ENCODE data around the gene INPP5D. TPM values are rescaled to one million over a fixed set of nuclear protein-coding genes. Genes with fewer than 3 reads are reported as not detected.

INPP5D gene
- total and polyA plus RNA-seq, 5 donors from 2014 or later = 56.9 to 278 (median 69.9) TPM

DNA sequence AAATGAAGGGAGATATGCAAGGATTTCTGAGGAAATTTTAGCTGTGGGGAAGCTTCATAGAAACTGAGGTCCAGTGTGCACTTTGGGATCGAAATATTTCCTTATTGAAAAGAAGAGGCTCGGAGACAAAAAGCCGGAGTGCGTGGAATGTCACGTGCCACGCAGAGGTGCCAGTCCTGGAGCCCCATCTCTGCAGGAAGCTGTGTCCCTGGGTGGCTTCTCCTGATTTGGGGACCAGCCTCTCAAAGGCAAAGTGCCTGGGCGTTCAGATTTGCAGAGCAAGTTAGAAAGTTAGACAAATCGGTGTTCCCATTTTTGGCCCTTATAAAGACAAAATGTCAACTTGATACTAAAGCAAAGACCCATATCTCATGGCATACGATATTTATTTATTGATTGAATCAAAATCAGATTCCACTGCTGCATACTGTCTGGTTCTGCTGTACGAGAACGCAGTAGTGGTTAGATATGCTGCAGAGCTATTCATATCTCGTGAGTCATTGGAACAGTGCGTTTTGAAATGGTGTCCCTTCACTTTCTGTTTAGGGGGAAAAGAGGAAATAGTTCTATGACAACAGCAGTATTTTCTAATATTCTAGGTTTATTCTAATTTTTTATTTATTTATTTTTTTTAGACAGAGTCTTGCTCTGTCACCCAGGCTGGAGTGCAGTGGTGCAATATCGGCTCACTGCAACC is 182.2 kb downstream of the INPP5D start:
- Histone ChIP-seq H3K9me3 (ENCODE audit: control insufficient read depth in 2 of 2, low read length in 2 of 2) (no peaks in the 10 kb centered on the region), H3K27ac (ENCODE audit: insufficient read depth, low read length, poor library complexity, severe bottlenecking) (peak overlapping the region; percentile 55), H3K36me3 (ENCODE audit: control insufficient read depth, insufficient read depth, low read length) (no peaks in the 10 kb centered on the region), H3K4me3 (ENCODE audit: low read depth, low read length) (no peak overlapping the region), H3K27me3 (ENCODE audit: control insufficient read depth, insufficient read depth, low read length) (no peaks in the 10 kb centered on the region), H3K4me1 (ENCODE audit: control insufficient read depth, insufficient read depth, low read length, poor library complexity, severe bottlenecking) (peaks cover 57% of the 10 kb centered on the region)
- Mint-ChIP-seq H3K27ac (peak overlapping the region; percentile 39 to 86 (median 70)), H3K27me3 (no peaks in the 10 kb centered on the region), H3K4me1 (peaks cover 12 to 79% (median 48%) of the 10 kb centered on the region in 4 donors), H3K9me3 (no peaks in the 10 kb centered on the region), H3K36me3 (peaks cover 3% of the 10 kb centered on the region), H3K4me3 (peak overlapping the region in 2 of 4 donors; percentile 51 to 57)
- DNase-seq = peak in 1 of 3 donors; percentile 45
- peak; percentile 45 to 57 for ATAC-seq (ENCODE audit: low read depth in 2 of 2)

DNA sequence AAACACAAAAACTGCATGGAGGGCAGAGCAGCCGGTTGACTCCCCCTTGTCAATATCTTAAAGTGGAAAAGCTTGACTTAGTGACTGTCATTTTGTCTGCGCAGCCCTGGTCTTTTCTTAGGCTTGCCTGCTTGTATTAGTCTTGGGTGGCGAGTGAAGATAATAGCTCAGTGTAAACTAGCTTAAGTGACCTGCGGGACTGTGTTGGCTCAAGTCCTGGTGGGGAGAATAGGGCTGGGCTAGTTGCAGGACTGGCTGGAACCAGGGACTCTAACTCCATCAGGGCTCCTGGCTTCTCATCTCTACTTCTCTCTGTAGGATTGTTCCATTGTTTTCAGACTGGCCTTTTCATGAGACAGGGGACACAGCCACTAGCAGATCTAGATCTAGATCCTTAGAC is 183.2 kb downstream of the INPP5D start:
- Histone ChIP-seq H3K4me1 (ENCODE audit: control insufficient read depth, insufficient read depth, low read length, poor library complexity, severe bottlenecking) (peaks cover 53% of the 10 kb centered on the region), H3K9me3 (ENCODE audit: control insufficient read depth in 2 of 2, low read length in 2 of 2) (no peaks in the 10 kb centered on the region), H3K4me3 (ENCODE audit: low read depth, low read length) (no peak overlapping the region), H3K27ac (ENCODE audit: insufficient read depth, low read length, poor library complexity, severe bottlenecking) (no peak overlapping the region), H3K36me3 (ENCODE audit: control insufficient read depth, insufficient read depth, low read length) (no peaks in the 10 kb centered on the region), H3K27me3 (ENCODE audit: control insufficient read depth, insufficient read depth, low read length) (no peaks in the 10 kb centered on the region)
- Mint-ChIP-seq H3K27ac (peak overlapping the region; percentile 60 to 83 (median 75)), H3K36me3 (peaks cover 3% of the 10 kb centered on the region), H3K27me3 (no peaks in the 10 kb centered on the region), H3K4me3 (peak overlapping the region in 1 of 4 donors; percentile 64), H3K4me1 (peaks cover 12 to 77% (median 48%) of the 10 kb centered on the region in 4 donors), H3K9me3 (no peaks in the 10 kb centered on the region)
- no peak for DNase-seq
- no peak for ATAC-seq (ENCODE audit: low read depth in 2 of 2)

DNA sequence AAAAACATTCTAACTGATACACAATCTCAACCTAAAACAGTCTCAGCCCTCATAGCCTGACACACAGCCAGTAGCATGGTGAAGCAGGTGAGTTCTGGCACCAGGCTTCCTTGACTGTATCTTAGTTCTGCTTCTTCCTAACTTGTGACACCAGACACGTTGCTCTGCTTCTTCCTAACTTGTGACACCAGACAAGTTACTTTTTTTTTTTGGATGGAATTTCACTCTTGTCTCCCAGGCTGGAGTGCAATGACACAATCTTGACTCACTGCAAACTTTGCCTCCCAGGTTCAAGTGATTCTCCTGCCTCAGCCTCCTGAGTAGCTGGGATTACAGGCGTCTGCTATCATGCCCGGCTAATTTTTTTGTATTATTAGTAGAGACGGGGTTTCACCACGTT is 184.7 kb downstream of the INPP5D start:
- H3K27ac ChIP-seq (ENCODE audit: insufficient read depth, low read length, poor library complexity, severe bottlenecking) = no peak overlapping the region
- Mint-ChIP-seq H3K4me1 (peaks cover 12 to 73% (median 43%) of the 10 kb centered on the region in 4 donors), H3K27ac (peak overlapping the region in 2 of 3 donors; percentile 73 to 80), H3K4me3 (peak overlapping the region in 2 of 4 donors; percentile 65 to 66), H3K36me3 (no peaks in the 10 kb centered on the region), H3K27me3 (no peaks in the 10 kb centered on the region), H3K9me3 (no peaks in the 10 kb centered on the region)
- no peaks in the 10 kb centered on the region for H3K36me3 ChIP-seq (ENCODE audit: control insufficient read depth, insufficient read depth, low read length)
- H3K4me3 ChIP-seq (ENCODE audit: low read depth, low read length) = no peak overlapping the region
- H3K4me1 ChIP-seq (ENCODE audit: control insufficient read depth, insufficient read depth, low read length, poor library complexity, severe bottlenecking) = peaks cover 50% of the 10 kb centered on the region
- no peaks in the 10 kb centered on the region for H3K9me3 ChIP-seq (ENCODE audit: control insufficient read depth in 2 of 2, low read length in 2 of 2)
- no peaks in the 10 kb centered on the region for H3K27me3 ChIP-seq (ENCODE audit: control insufficient read depth, insufficient read depth, low read length)
- DNase-seq = no peak
- no peak for ATAC-seq (ENCODE audit: low read depth in 2 of 2)

DNA sequence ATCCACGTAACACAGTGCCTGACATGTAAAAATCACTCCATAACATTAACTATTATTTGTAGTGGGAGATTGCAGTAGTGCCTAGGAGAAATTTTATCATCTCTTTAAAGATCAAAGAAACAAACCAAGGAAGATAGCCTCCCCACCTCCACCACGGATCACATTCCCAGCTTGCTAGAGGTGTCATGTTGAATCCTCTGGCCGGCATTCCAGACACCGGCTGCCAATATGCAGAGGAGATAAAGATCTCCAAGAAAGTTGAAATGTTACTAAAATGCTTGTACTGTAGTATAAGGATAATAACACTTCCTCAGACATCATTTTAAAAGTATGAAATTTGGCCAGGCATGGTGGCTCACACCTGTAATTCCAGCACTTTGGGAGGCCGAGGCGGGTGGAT is 185.3 kb downstream of the INPP5D start:
- H3K4me1 Mint-ChIP-seq = peaks cover 12 to 75% (median 46%) of the 10 kb centered on the region in 4 donors
- no peak overlapping the region for H3K4me3 ChIP-seq (ENCODE audit: low read depth, low read length)
- peak overlapping the region in 2 of 4 donors; percentile 65 to 66 for H3K4me3 Mint-ChIP-seq
- no peaks in the 10 kb centered on the region for H3K9me3 Mint-ChIP-seq
- H3K27ac Mint-ChIP-seq = peak overlapping the region; percentile 54 to 80 (median 73)
- H3K27me3 ChIP-seq (ENCODE audit: control insufficient read depth, insufficient read depth, low read length) = no peaks in the 10 kb centered on the region
- peaks cover 3% of the 10 kb centered on the region for H3K27me3 Mint-ChIP-seq
- no peaks in the 10 kb centered on the region for H3K36me3 ChIP-seq (ENCODE audit: control insufficient read depth, insufficient read depth, low read length)
- H3K36me3 Mint-ChIP-seq = no peaks in the 10 kb centered on the region
- no peak overlapping the region for H3K27ac ChIP-seq (ENCODE audit: insufficient read depth, low read length, poor library complexity, severe bottlenecking)
- H3K9me3 ChIP-seq (ENCODE audit: control insufficient read depth in 2 of 2, low read length in 2 of 2) = no peaks in the 10 kb centered on the region
- peaks cover 45% of the 10 kb centered on the region for H3K4me1 ChIP-seq (ENCODE audit: control insufficient read depth, insufficient read depth, low read length, poor library complexity, severe bottlenecking)
- no peak for DNase-seq
- ATAC-seq (ENCODE audit: low read depth in 2 of 2) = no peak

DNA sequence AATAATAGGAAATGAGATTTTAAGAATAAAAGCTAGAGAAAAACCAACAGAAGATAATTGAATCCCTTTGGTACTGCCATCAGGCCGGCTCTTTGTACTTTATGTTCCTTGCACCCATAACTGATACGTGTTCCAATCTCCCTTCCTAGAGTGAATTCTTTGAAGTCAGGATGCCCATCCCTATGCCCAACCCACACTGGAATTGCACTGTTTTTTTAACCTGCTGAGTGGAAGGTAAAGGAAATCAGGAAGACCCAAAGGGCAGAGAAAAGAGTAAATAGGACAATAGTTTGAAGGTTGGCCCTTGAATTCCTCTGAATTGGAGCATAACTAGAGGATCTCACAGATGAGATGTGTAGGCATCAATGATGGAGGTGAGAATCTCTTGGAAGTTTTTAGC is 187.0 kb downstream of the INPP5D start:
- peak overlapping the region in 1 of 4 donors; percentile 4 for H3K4me3 Mint-ChIP-seq
- peak overlapping the region; percentile 70 to 99 (median 87) for H3K27ac Mint-ChIP-seq
- peaks cover 13 to 69% (median 44%) of the 10 kb centered on the region in 4 donors for H3K4me1 Mint-ChIP-seq
- no peak overlapping the region for H3K4me3 ChIP-seq (ENCODE audit: low read depth, low read length)
- H3K9me3 Mint-ChIP-seq = no peaks in the 10 kb centered on the region
- H3K4me1 ChIP-seq (ENCODE audit: control insufficient read depth, insufficient read depth, low read length, poor library complexity, severe bottlenecking) = peaks cover 39% of the 10 kb centered on the region
- no peaks in the 10 kb centered on the region for H3K36me3 ChIP-seq (ENCODE audit: control insufficient read depth, insufficient read depth, low read length)
- no peaks in the 10 kb centered on the region for H3K9me3 ChIP-seq (ENCODE audit: control insufficient read depth in 2 of 2, low read length in 2 of 2)
- peak overlapping the region; percentile 58 for H3K27ac ChIP-seq (ENCODE audit: insufficient read depth, low read length, poor library complexity, severe bottlenecking)
- ATAC-seq (ENCODE audit: low read depth in 2 of 2) = no peak
- DNase-seq = no peak
- no peaks in the 10 kb centered on the region for H3K27me3 ChIP-seq (ENCODE audit: control insufficient read depth, insufficient read depth, low read length)
- no peaks in the 10 kb centered on the region for H3K36me3 Mint-ChIP-seq
- peaks cover 4% of the 10 kb centered on the region for H3K27me3 Mint-ChIP-seq

DNA sequence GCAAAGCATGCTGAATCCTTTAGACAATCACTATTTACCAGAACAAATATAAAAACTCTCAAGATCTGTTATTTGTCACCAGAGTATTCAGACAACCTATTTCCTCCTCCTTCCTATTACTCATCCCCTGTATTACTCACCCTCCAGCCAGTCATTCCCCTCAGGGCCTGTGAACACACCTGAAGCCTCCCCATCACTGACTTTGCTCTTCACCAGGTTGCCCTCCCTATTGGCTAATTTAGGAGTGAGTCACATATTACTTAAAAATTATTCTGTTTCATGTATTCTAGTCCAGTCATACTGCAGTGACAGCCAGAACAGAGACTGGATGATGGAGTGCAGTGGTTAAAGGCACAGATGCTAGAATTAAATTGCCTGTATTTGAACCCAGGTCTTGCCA is 187.6 kb downstream of the INPP5D start:
- Mint-ChIP-seq H3K9me3 (no peaks in the 10 kb centered on the region), H3K27ac (peak overlapping the region; percentile 70 to 99 (median 87)), H3K27me3 (peaks cover 4% of the 10 kb centered on the region), H3K36me3 (no peaks in the 10 kb centered on the region), H3K4me3 (peak overlapping the region in 3 of 4 donors; percentile 3 to 8 (median 4)), H3K4me1 (peaks cover 14 to 68% (median 44%) of the 10 kb centered on the region in 4 donors)
- no peaks in the 10 kb centered on the region for H3K36me3 ChIP-seq (ENCODE audit: control insufficient read depth, insufficient read depth, low read length)
- peak overlapping the region; percentile 58 for H3K27ac ChIP-seq (ENCODE audit: insufficient read depth, low read length, poor library complexity, severe bottlenecking)
- no peaks in the 10 kb centered on the region for H3K27me3 ChIP-seq (ENCODE audit: control insufficient read depth, insufficient read depth, low read length)
- no peak overlapping the region for H3K4me3 ChIP-seq (ENCODE audit: low read depth, low read length)
- DNase-seq = peak in 2 of 3 donors; percentile 34 to 62
- H3K9me3 ChIP-seq (ENCODE audit: control insufficient read depth in 2 of 2, low read length in 2 of 2) = no peaks in the 10 kb centered on the region
- H3K4me1 ChIP-seq (ENCODE audit: control insufficient read depth, insufficient read depth, low read length, poor library complexity, severe bottlenecking) = peaks cover 39% of the 10 kb centered on the region
- peak; percentile 73 to 79 for ATAC-seq (ENCODE audit: low read depth in 2 of 2)

DNA sequence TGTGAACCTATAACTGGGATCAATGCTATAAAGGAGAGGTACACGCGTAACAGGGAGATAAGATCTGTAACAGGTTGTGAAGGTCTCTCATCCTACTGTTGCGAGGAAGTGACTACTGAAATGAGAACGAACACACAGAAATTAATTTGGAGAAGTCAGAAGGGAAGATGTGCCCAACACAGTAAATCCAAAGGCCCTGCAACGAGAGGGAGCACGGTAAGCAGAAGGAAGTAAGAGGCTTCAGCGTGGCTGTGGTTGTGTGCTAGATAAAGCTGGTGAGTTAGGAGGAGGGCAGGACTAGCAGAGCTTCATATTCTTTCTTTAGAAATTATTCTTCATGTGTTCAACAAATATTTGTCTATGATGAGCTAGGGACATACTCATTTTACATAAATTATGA is 188.9 kb downstream of the INPP5D start:
- Histone ChIP-seq H3K9me3 (ENCODE audit: control insufficient read depth in 2 of 2, low read length in 2 of 2) (no peaks in the 10 kb centered on the region), H3K4me3 (ENCODE audit: low read depth, low read length) (peak overlapping the region; percentile 22), H3K4me1 (ENCODE audit: control insufficient read depth, insufficient read depth, low read length, poor library complexity, severe bottlenecking) (peaks cover 52% of the 10 kb centered on the region), H3K27me3 (ENCODE audit: control insufficient read depth, insufficient read depth, low read length) (no peaks in the 10 kb centered on the region), H3K36me3 (ENCODE audit: control insufficient read depth, insufficient read depth, low read length) (peaks cover 4% of the 10 kb centered on the region), H3K27ac (ENCODE audit: insufficient read depth, low read length, poor library complexity, severe bottlenecking) (peak overlapping the region; percentile 39)
- peak overlapping the region; percentile 23 to 75 (median 51) for H3K4me3 Mint-ChIP-seq
- ATAC-seq (ENCODE audit: low read depth in 2 of 2) = no peak
- H3K27me3 Mint-ChIP-seq = peaks cover 4% of the 10 kb centered on the region
- DNase-seq = peak in 1 of 3 donors; percentile 34
- peak overlapping the region; percentile 91 to 99 (median 93) for H3K27ac Mint-ChIP-seq
- H3K36me3 Mint-ChIP-seq = peaks cover 2% of the 10 kb centered on the region
- H3K4me1 Mint-ChIP-seq = peaks cover 21 to 71% (median 49%) of the 10 kb centered on the region in 4 donors
- H3K9me3 Mint-ChIP-seq = no peaks in the 10 kb centered on the region
